HepG2 (cell line): ENCODE data around the gene STUB1. TPM values are rescaled to one million over a fixed set of nuclear protein-coding genes. Genes with fewer than 3 reads are reported as not detected.
A peak's percentile ranks its signal among the peaks of the same experiment; 100 is the strongest.

Source experiments
- CEBPG ChIP-seq: IDR thresholded peaks from 2 replicates; pipeline ENCODE4 v1.6.1; 2016
- CHD4 ChIP-seq: fragments of 200-600 bp; sonication (generic); IDR thresholded peaks from 2 replicates; pipeline ENCODE4 v1.7.0; 2017; ENCODE audit warnings: mild to moderate bottlenecking, low read length, borderline replicate concordance
- DNMT1 ChIP-seq: sonication (generic); formaldehyde crosslinking; IDR thresholded peaks from 2 replicates; pipeline ENCODE4 v1.5.1; 2020; ENCODE audit warnings: mild to moderate bottlenecking, missing genetic modification reagents
- FOXJ3 ChIP-seq: sonication (generic); formaldehyde crosslinking; IDR thresholded peaks from 2 replicates; pipeline ENCODE4 v1.4.0; 2020; ENCODE audit warnings: missing genetic modification reagents, mild to moderate bottlenecking, borderline replicate concordance
- GATAD1 ChIP-seq: IDR thresholded peaks from 2 replicates; pipeline ENCODE4 v1.6.1; 2016; ENCODE audit warnings: missing genetic modification reagents, missing compliant biosample characterization
- IKZF4 ChIP-seq: sonication (generic); formaldehyde crosslinking; IDR thresholded peaks from 2 replicates; pipeline ENCODE4 v1.5.1; 2020; ENCODE audit warnings: borderline replicate concordance, mild to moderate bottlenecking, low read depth, missing genetic modification reagents; ENCODE audit errors: not compliant biosample characterization
- NKX3-1 ChIP-seq: sonication (generic); formaldehyde crosslinking; IDR thresholded peaks from 2 replicates; pipeline ENCODE4 v1.5.0; 2020; ENCODE audit warnings: missing genetic modification reagents
- NRL ChIP-seq: sonication (generic); formaldehyde crosslinking; IDR thresholded peaks from 2 replicates; pipeline ENCODE4 v1.5.0; 2020; ENCODE audit warnings: missing genetic modification reagents, mild to moderate bottlenecking, moderate library complexity, borderline replicate concordance
- POGZ ChIP-seq: sonication (generic); formaldehyde crosslinking; IDR thresholded peaks from 2 replicates; pipeline ENCODE4 v1.4.0; 2020; ENCODE audit warnings: mild to moderate bottlenecking, missing genetic modification reagents
- RFXAP ChIP-seq: sonication (generic); formaldehyde crosslinking; IDR thresholded peaks from 2 replicates; pipeline ENCODE4 v1.4.0; 2020; ENCODE audit warnings: missing genetic modification reagents, borderline replicate concordance
- SIN3A ChIP-seq: IDR thresholded peaks from 2 replicates; pipeline ENCODE4 v1.6.1; 2011; ENCODE audit warnings: low read depth, mild to moderate bottlenecking, control low read depth, low read length, borderline replicate concordance
- SIN3B ChIP-seq: fragments of 150-350 bp; IDR thresholded peaks from 2 replicates; pipeline ENCODE4 v1.6.1; 2014; ENCODE audit warnings: low read length
- ZMAT3 ChIP-seq: sonication (generic); formaldehyde crosslinking; conservative IDR thresholded peaks from 2 replicates; pipeline ENCODE4 v1.7.0; 2021; ENCODE audit warnings: missing genetic modification reagents
- ZMYM3 ChIP-seq: sonication (generic); formaldehyde crosslinking; IDR thresholded peaks from 2 replicates; pipeline ENCODE4 v1.5.1; 2020; ENCODE audit warnings: mild to moderate bottlenecking, missing genetic modification reagents
- ZNF20 ChIP-seq: sonication (generic); formaldehyde crosslinking; IDR thresholded peaks from 2 replicates; pipeline ENCODE4 v1.4.0; 2020; ENCODE audit warnings: mild to moderate bottlenecking, moderate library complexity, missing genetic modification reagents
- ZNF746 ChIP-seq: sonication (generic); formaldehyde crosslinking; IDR thresholded peaks from 2 replicates; pipeline ENCODE4 v1.8.0; 2022; ENCODE audit warnings: mild to moderate bottlenecking, missing genetic modification reagents
- ZNF790 ChIP-seq: sonication (generic); formaldehyde crosslinking; IDR thresholded peaks from 2 replicates; pipeline ENCODE4 v1.8.0; 2022; ENCODE audit warnings: missing genetic modification reagents, mild to moderate bottlenecking, borderline replicate concordance
- ZSCAN12 ChIP-seq: sonication (generic); formaldehyde crosslinking; IDR thresholded peaks from 2 replicates; pipeline ENCODE4 v1.9.0; 2021; ENCODE audit warnings: mild to moderate bottlenecking, missing genetic modification reagents
- polyA plus RNA-seq, 8 experiments: library from polyadenylated mRNA; depleted of rRNA in 3 of 8; stranded (reverse) in 7 of 8; unstranded in 1 of 8; fragments of >200 nt; fragmentation: Illumina TruSeq in 4 of 8; extraction: Trizol in 4 of 8; gene quantifications; 2 replicates each; pipeline versions ENCODE4 v1.2.1 to v1.2.3, GENCODE V29; 2011 to 2016; ENCODE audit warnings: low read depth in 4 of 8, missing spikeins in 1 of 8, mixed read lengths in 1 of 8; ENCODE audit not compliant: insufficient read depth in 1 of 8
- total RNA-seq, 5 experiments: library from RNA; depleted of rRNA; stranded (reverse); fragments of >200 nt; fragmentation: Illumina TruSeq; extraction: Trizol; gene quantifications; 2 replicates each; pipeline ENCODE4 v1.2.3, GENCODE V29; 2016; ENCODE audit warnings: low read depth in 1 of 5
- TF ChIP-seq, protein P1 (sequence below): sonication (generic); formaldehyde crosslinking; IDR thresholded peaks from 2 replicates; pipeline ENCODE4 v1.4.0; 2020; ENCODE audit warnings: missing genetic modification reagents, borderline replicate concordance
- TF ChIP-seq, protein P2 (sequence below): sonication (generic); formaldehyde crosslinking; IDR thresholded peaks from 2 replicates; pipeline ENCODE4 v1.8.0; 2023; ENCODE audit warnings: mild to moderate bottlenecking, missing genetic modification reagents
- TF ChIP-seq, protein P3 (sequence below): sonication (generic); formaldehyde crosslinking; IDR thresholded peaks from 2 replicates; pipeline ENCODE4 v1.4.0; 2020; ENCODE audit warnings: missing genetic modification reagents, low read depth, mild to moderate bottlenecking, borderline replicate concordance
- TF ChIP-seq, protein P4 (sequence below): sonication (generic); formaldehyde crosslinking; IDR thresholded peaks from 2 replicates; pipeline ENCODE4 v1.5.0; 2020; ENCODE audit warnings: mild to moderate bottlenecking, missing genetic modification reagents
- TF ChIP-seq, protein P5 (sequence below): sonication (generic); formaldehyde crosslinking; IDR thresholded peaks from 2 replicates; pipeline ENCODE4 v1.5.0; 2020; ENCODE audit warnings: missing genetic modification reagents

Gene STUB1
- total and polyA plus RNA-seq, 2 of the 13 experiments (the other 11 are each of a cell fraction or from before 2014, with no cell fraction given) = 52.9 to 78.2 TPM

DNA sequence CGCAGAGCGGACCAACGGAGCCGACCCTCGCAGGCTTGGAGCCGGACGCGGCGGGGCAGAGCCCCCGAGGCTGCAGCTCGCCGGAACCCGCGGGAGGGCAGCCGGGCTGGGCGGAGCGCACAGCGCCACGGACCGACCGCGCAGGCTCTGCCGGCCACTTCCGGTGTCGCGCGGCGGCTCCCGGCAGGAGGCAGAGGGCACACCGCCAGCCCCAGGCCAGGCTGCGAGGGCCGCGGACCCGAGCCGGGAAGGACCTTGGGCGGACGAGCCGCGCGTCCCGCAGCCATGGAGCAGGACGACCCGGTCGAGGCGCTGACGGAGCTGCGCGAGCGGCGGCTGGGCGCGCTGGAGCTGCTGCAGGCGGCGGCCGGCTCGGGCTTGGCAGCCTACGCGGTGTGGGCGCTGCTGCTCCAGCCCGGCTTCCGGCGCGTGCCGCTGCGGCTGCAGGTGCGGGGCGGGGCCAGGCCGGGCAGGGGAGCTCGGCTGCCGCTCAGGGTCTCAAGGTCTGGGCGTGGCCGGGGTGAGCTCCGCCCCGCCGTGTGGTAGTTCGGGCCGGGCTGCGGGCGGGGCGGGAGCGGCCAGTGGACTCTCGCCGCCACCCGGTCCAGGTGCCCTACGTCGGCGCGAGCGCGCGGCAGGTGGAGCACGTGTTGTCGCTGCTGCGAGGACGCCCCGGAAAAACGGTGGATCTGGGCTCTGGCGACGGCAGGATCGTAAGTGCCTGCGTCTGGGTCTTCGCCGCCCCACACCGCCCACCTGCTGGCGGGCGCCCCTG lies 41.0 kb downstream of the STUB1 start, which contains the start of gene ANTKMT (continued):
- TF ChIP-seq ZNF790 (CRISPR knock-in tag) (no peak; the same call in 1 of the 2 replicates), ZSCAN12 (CRISPR knock-in tag) (no peak), DNMT1 (CRISPR knock-in tag) (peak; percentile 76), NRL (CRISPR knock-in tag) (peak; percentile 74; the same call in 1 of the 2 replicates), GATAD1 (peak; percentile 93), SIN3A (peak; percentile 76; the same call in 1 of the 2 replicates), ZNF746 (CRISPR knock-in tag) (no peak; the same call in 1 of the 2 replicates), IKZF4 (CRISPR knock-in tag) (peak; percentile 77), RFXAP (CRISPR knock-in tag) (0 out of 2 replicates have a peak, but pooled peaks have one; percentile 57), POGZ (CRISPR knock-in tag) (no peak), NKX3-1 (CRISPR knock-in tag) (peak; percentile 77), CEBPG (no peak), ZMYM3 (CRISPR knock-in tag) (no peak), ZMAT3 (CRISPR knock-in tag) (0 out of 2 replicates have a peak, but pooled peaks have one; percentile 32), ZNF20 (CRISPR knock-in tag) (no peak), FOXJ3 (CRISPR knock-in tag) (no peak), CHD4 (no peak), SIN3B (peak; percentile 78)
- TF ChIP-seq, protein P1, sequence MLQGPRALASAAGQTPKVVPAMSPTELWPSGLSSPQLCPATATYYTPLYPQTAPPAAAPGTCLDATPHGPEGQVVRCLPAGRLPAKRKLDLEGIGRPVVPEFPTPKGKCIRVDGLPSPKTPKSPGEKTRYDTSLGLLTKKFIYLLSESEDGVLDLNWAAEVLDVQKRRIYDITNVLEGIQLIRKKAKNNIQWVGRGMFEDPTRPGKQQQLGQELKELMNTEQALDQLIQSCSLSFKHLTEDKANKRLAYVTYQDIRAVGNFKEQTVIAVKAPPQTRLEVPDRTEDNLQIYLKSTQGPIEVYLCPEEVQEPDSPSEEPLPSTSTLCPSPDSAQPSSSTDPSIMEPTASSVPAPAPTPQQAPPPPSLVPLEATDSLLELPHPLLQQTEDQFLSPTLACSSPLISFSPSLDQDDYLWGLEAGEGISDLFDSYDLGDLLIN (CRISPR knock-in tag) = 0 out of 2 replicates have a peak, but pooled peaks have one; percentile 70
- TF ChIP-seq, protein P2, sequence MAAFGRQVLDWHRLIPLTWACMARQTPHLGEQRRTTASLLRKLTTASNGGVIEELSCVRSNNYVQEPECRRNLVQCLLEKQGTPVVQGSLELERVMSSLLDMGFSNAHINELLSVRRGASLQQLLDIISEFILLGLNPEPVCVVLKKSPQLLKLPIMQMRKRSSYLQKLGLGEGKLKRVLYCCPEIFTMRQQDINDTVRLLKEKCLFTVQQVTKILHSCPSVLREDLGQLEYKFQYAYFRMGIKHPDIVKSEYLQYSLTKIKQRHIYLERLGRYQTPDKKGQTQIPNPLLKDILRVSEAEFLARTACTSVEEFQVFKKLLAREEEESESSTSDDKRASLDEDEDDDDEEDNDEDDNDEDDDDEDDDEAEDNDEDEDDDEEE (CRISPR knock-in tag) = peak; percentile 96
- TF ChIP-seq, protein P3, sequence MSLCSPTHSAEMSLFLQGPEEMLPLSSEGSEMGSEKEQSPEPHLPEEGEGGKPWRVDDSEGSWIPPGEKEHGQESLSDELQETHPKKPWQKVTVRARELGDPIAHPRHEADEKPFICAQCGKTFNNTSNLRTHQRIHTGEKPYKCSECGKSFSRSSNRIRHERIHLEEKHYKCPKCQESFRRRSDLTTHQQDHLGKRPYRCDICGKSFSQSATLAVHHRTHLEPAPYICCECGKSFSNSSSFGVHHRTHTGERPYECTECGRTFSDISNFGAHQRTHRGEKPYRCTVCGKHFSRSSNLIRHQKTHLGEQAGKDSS = peak; percentile 73
- TF ChIP-seq, protein P4, sequence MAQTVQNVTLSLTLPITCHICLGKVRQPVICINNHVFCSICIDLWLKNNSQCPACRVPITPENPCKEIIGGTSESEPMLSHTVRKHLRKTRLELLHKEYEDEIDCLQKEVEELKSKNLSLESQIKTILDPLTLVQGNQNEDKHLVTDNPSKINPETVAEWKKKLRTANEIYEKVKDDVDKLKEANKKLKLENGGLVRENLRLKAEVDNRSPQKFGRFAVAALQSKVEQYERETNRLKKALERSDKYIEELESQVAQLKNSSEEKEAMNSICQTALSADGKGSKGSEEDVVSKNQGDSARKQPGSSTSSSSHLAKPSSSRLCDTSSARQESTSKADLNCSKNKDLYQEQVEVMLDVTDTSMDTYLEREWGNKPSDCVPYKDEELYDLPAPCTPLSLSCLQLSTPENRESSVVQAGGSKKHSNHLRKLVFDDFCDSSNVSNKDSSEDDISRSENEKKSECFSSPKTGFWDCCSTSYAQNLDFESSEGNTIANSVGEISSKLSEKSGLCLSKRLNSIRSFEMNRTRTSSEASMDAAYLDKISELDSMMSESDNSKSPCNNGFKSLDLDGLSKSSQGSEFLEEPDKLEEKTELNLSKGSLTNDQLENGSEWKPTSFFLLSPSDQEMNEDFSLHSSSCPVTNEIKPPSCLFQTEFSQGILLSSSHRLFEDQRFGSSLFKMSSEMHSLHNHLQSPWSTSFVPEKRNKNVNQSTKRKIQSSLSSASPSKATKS = no peak; the same call in 1 of the 2 replicates
- TF ChIP-seq, protein P5, sequence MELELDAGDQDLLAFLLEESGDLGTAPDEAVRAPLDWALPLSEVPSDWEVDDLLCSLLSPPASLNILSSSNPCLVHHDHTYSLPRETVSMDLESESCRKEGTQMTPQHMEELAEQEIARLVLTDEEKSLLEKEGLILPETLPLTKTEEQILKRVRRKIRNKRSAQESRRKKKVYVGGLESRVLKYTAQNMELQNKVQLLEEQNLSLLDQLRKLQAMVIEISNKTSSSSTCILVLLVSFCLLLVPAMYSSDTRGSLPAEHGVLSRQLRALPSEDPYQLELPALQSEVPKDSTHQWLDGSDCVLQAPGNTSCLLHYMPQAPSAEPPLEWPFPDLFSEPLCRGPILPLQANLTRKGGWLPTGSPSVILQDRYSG (CRISPR knock-in tag) = peak; percentile 51; the same call in 1 of the 2 replicates
